ENCODE measurements around the gene BMPR1B. TPM values are rescaled to one million over a fixed set of nuclear protein-coding genes. Genes with fewer than 3 reads are reported as not detected.

Gene BMPR1B
- total RNA-seq, 1 experiment from 2014 or later, result 0.35 TPM

DNA sequence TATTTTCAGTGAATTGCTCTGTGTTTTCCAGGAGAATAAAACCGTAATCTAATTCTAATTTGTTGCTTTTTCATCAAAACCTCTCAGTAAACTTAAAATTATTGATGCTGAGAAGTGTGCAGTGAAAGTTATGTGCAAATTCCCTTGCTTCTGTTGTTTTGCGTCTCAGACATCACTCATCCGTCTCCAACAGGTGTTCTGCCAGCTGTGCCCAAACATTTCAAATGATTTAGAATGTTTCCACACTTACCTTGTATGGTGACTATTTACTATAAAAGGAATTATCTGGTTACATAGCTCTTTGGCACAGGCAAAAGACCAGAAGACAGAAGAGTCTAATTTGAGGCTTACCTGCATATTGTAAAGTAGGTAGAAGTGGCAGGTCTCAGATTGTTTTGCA is 184.0 kb downstream of the BMPR1B start:
- Mint-ChIP-seq H3K4me3 (no peak overlapping the region), H3K4me1 (peaks cover 4 to 18% of the 10 kb centered on the region in 2 experiments; a peak in 3 of 4 replicates), H3K27me3 (ENCODE audit: low read depth) (no peaks in the 10 kb centered on the region), H3K27ac (no peak overlapping the region), H3K9me3 (no peaks in the 10 kb centered on the region), H3K36me3 (ENCODE audit: insufficient read depth in 1 of 3, low read depth in 3 of 3) (no peaks in the 10 kb centered on the region)
- Histone ChIP-seq H3K4ac (ENCODE audit: low read depth, low read length) (no peak overlapping the region), H3K23me2 (ENCODE audit: insufficient read length, low read depth, low read length, poor library complexity, severe bottlenecking) (no peaks in the 10 kb centered on the region), H4K5ac (ENCODE audit: insufficient read length, low read depth, low read length) (no peak overlapping the region), H4K8ac (replicated peaks; ENCODE audit: insufficient read length, low read depth, low read length) (no peak overlapping the region), H4K20me1 (ENCODE audit: control insufficient read depth, insufficient read depth, insufficient read length) (no peaks in the 10 kb centered on the region), H3K18ac (ENCODE audit: insufficient read length, low read depth, low read length) (no peak overlapping the region), H2BK120ac (ENCODE audit: low read depth, low read length, poor library complexity, severe bottlenecking) (no peak overlapping the region), H3K9me3 (ENCODE audit: control insufficient read depth, low read depth, low read length) (no peaks in the 10 kb centered on the region), H3T11ph (ENCODE audit: low read length) (no peak overlapping the region), H2BK5ac (ENCODE audit: insufficient read length, low read length) (no peak overlapping the region), H3K4me1 (ENCODE audit: insufficient read depth, low read length) (no peaks in the 10 kb centered on the region), H3K23ac (ENCODE audit: insufficient read length, low read depth, low read length) (no peak overlapping the region), H3K27me3 (ENCODE audit: insufficient read depth, low read length) (no peaks in the 10 kb centered on the region), H2AK5ac (ENCODE audit: insufficient read length, low read length) (no peak overlapping the region), H3K4me2 (ENCODE audit: insufficient read depth, insufficient read length, low read length) (no peak overlapping the region), H3K79me1 (ENCODE audit: insufficient read depth, low read depth, low read length, poor library complexity, severe bottlenecking) (no peaks in the 10 kb centered on the region), H3K79me2 (ENCODE audit: insufficient read depth, low read length) (no peaks in the 10 kb centered on the region), H2BK20ac (ENCODE audit: low read depth, low read length, poor library complexity, severe bottlenecking) (no peak overlapping the region), H3K14ac (ENCODE audit: insufficient read depth, low read length) (no peak overlapping the region), H4K91ac (ENCODE audit: insufficient read length, low read depth, low read length) (no peak overlapping the region), H3K27ac (ENCODE audit: insufficient read length, low read depth, low read length) (no peak overlapping the region), H2BK12ac (ENCODE audit: insufficient read length, low read depth, low read length) (no peak overlapping the region), H3K9ac (ENCODE audit: extremely low read depth, insufficient read length, low read length) (no peak overlapping the region), H2AFZ (ENCODE audit: low read length) (no peak overlapping the region), H2BK15ac (ENCODE audit: low read depth, low read length) (no peak overlapping the region), H3K56ac (ENCODE audit: insufficient read length, low read depth, low read length) (no peak overlapping the region)
- DNase-seq, result no peak
- no peak for TF ChIP-seq CTCF (conservative IDR thresholded peaks at IDR 0.05)
- WGBS (ENCODE audit: extremely low coverage, insufficient read length, low lambda C conversion rate), result no CpG with 5 or more reads among the region's 3 CpGs

All from H9 (cell line).